ENCODE measurements around the gene ARRDC1.
"Not testable (repeated sequence)": the region's sequence is repeated elsewhere in the genome, so short reads cannot be mapped to it uniquely, and the experiment has no call there.

The ARRDC1 gene

DNA sequence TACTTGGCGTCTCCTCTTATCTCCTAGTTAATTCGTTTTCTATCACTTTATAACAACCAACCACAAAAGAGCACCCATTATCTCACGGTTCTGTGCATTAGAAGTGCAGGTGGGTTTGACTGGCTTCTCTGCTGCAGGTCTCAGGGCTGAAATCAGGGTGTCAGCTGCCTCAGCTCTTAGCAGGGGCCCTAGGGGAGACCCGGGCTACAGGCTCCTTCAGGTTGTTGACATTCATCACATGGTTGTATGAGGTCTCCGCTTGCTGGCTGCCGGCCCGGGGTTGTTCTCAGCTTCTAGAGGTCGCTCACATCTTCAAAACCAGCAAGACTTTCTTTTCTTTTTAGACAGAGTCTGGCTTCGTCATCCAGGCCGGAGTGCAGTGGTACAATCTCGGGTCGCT, 12.3 kb upstream of the ARRDC1 start:
- TF ChIP-seq POLR2AphosphoS5 (IDR thresholded peaks at IDR 0.05; ENCODE audit: low read depth, low read length) (no peak), POLR2A (IDR thresholded peaks at IDR 0.05; ENCODE audit: low read depth, low read length) (no peak), PAX5 (IDR thresholded peaks at IDR 0.05; ENCODE audit: insufficient read depth, low read length, severe bottlenecking) (no peak), TAF1 (IDR thresholded peaks at IDR 0.05; ENCODE audit: low read depth, low read length) (no peak), POU2F2 (IDR thresholded peaks at IDR 0.05; ENCODE audit: low read depth, low read length) (no peak), SPI1 (IDR thresholded peaks at IDR 0.05; ENCODE audit: low read depth, low read length) (no peak)
- DNase-seq (ENCODE audit: insufficient read length, low spot score), result no peak
- no peak for FAIRE-seq

DNA sequence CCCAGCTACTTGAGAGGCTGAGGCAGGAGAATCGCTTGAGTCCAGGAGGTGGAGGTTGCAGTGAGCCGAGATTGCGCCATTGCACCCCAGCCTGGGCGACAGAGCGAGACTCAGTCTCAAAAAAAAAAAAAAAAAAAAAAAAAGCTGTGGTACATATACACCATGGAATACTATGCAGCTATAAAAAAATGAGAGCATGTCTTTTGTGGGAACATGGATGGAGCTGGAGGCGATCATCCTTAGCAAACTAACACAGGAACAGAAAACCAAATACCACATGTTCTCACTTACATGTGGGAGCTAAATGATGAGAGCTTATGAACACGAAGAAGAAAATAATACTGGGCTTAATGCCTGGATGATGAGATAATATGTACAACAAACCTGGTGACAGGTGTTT, 8.9 kb upstream of the ARRDC1 start:
- DNase-seq (ENCODE audit: insufficient read length, low spot score); FAIRE-seq: not testable (repeated sequence)

DNA sequence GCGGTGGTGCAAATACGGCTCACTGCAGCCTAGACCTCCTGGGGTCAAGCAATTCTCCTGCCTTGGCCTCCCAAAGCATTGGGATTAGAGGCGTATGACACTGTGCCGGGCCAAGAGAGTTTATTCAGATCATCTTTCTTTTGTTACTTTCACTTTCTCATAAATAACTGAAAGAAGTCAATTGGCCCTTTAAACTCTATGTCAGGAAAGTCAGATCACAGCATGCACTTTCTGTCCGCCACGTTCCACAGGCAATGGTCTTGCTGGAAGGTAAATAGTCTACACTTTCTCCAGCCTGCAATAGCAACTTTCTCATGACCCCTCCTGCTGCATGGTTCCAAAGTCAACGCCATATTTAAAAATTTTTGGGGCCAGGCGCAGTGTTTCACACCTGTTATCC, 6.5 kb upstream of the ARRDC1 start:
- FAIRE-seq, result no peak
- TF ChIP-seq TAF1 (IDR thresholded peaks at IDR 0.05; ENCODE audit: low read depth, low read length) (no peak), PAX5 (IDR thresholded peaks at IDR 0.05; ENCODE audit: insufficient read depth, low read length, severe bottlenecking) (no peak), POLR2AphosphoS5 (IDR thresholded peaks at IDR 0.05; ENCODE audit: low read depth, low read length) (no peak), SPI1 (IDR thresholded peaks at IDR 0.05; ENCODE audit: low read depth, low read length) (no peak), POLR2A (IDR thresholded peaks at IDR 0.05; ENCODE audit: low read depth, low read length) (no peak), POU2F2 (IDR thresholded peaks at IDR 0.05; ENCODE audit: low read depth, low read length) (no peak)

DNA sequence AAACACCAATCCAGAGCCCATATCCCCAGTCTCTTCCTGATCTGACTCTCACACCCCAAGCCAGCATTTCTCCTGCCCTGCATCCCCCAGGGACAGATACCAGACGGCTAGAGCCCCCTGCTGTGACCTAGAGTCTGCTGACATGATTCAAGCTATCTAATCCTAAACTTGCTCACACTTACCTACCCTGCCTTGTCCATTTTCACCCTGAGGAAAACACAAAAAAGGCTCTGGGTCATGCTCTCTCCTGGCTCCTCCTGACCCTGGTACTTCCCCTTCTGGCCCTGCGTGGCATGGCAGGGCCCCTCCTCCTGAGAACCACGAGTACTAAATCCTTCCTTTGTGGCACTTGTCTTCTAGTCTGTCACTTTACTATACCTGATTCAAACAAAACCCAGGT, 2.8 kb upstream of the ARRDC1 start:
- no peak for DNase-seq (ENCODE audit: insufficient read length, low spot score)
- TF ChIP-seq SPI1 (IDR thresholded peaks at IDR 0.05; ENCODE audit: low read depth, low read length), result no peak
- TF ChIP-seq POLR2A (IDR thresholded peaks at IDR 0.05; ENCODE audit: low read depth, low read length), result no peak
- no peak for TF ChIP-seq POLR2AphosphoS5 (IDR thresholded peaks at IDR 0.05; ENCODE audit: low read depth, low read length)
- no peak for TF ChIP-seq PAX5 (IDR thresholded peaks at IDR 0.05; ENCODE audit: insufficient read depth, low read length, severe bottlenecking)
- TF ChIP-seq POU2F2 (IDR thresholded peaks at IDR 0.05; ENCODE audit: low read depth, low read length), result no peak
- no peak for TF ChIP-seq TAF1 (IDR thresholded peaks at IDR 0.05; ENCODE audit: low read depth, low read length)
- FAIRE-seq, result no peak

More for the DNA sequence above, 6.5 kb upstream of the ARRDC1 start:
- no peak for DNase-seq (ENCODE audit: insufficient read length, low spot score)

DNA sequence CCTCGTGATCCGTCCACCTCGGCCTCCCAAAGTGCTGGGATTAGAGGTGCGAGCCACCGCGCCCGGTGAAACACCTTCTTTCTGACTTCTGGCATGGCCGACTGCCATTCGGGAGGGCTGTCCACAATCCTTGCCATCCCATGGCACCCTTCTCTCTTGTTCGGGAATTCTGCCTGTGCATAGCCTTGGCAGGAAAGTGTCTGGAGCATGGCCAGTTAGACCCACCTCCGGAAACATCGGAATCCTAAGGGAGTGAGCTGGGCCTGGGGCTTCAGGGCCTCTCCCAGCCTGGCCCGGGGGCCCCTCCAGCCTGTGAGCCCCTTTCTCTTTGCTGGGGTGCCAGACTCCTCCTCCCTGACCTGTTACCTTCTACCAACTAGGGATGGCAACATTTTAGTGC, 1.6 kb upstream of the ARRDC1 start:
- TF ChIP-seq POLR2A (IDR thresholded peaks at IDR 0.05; ENCODE audit: low read depth, low read length) (no peak), PAX5 (IDR thresholded peaks at IDR 0.05; ENCODE audit: insufficient read depth, low read length, severe bottlenecking) (no peak), POLR2AphosphoS5 (IDR thresholded peaks at IDR 0.05; ENCODE audit: low read depth, low read length) (no peak), TAF1 (IDR thresholded peaks at IDR 0.05; ENCODE audit: low read depth, low read length) (no peak), POU2F2 (IDR thresholded peaks at IDR 0.05; ENCODE audit: low read depth, low read length) (no peak), SPI1 (IDR thresholded peaks at IDR 0.05; ENCODE audit: low read depth, low read length) (no peak)
- no peak for FAIRE-seq
- DNase-seq (ENCODE audit: insufficient read length, low spot score), result no peak

DNA sequence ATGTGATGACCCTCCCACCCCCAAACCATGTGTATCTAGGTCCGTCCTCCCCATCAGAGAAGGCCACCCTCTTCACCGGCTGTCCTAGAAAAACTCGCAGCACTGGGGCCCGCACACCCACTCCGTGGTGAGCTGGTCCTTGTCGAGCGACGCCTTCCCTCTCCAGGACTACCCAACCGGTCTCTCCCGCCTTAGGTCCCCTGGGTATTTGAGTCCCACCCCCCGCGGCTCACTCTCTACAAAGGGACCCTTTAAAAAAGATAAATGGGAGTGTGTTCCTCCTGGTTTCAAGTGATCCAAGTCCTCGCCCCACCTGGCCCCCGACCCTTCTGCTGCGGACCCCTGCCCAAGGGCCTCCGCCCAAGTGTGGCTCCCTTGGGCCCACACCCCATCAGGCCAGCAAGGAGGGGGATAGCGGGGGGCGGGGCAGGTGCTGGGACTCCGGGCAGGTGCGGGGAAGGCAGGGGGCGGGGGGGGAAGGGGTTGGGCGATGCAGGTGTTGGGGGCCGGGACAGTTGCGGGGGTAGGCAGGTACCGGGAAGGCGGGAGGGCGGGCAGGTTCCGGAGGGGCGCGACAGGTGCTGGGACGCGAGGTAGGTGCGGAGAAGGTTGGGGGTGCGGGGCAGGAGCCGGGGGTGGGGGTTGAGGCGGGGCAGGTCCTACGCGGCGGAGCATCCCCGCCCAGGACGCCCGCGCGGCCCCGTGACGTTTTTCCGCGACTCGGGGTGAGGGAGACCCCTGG, 970 bp upstream of the ARRDC1 start:
- no peak for TF ChIP-seq POLR2A (IDR thresholded peaks at IDR 0.05; ENCODE audit: low read depth, low read length)
- TF ChIP-seq POU2F2 (IDR thresholded peaks at IDR 0.05; ENCODE audit: low read depth, low read length), result no peak
- TF ChIP-seq PAX5 (IDR thresholded peaks at IDR 0.05; ENCODE audit: insufficient read depth, low read length, severe bottlenecking), result no peak
- no peak for TF ChIP-seq TAF1 (IDR thresholded peaks at IDR 0.05; ENCODE audit: low read depth, low read length)
- no peak for TF ChIP-seq POLR2AphosphoS5 (IDR thresholded peaks at IDR 0.05; ENCODE audit: low read depth, low read length)
- no peak for TF ChIP-seq SPI1 (IDR thresholded peaks at IDR 0.05; ENCODE audit: low read depth, low read length)
- FAIRE-seq, result no peak
- DNase-seq (ENCODE audit: insufficient read length, low spot score), result no peak

DNA sequence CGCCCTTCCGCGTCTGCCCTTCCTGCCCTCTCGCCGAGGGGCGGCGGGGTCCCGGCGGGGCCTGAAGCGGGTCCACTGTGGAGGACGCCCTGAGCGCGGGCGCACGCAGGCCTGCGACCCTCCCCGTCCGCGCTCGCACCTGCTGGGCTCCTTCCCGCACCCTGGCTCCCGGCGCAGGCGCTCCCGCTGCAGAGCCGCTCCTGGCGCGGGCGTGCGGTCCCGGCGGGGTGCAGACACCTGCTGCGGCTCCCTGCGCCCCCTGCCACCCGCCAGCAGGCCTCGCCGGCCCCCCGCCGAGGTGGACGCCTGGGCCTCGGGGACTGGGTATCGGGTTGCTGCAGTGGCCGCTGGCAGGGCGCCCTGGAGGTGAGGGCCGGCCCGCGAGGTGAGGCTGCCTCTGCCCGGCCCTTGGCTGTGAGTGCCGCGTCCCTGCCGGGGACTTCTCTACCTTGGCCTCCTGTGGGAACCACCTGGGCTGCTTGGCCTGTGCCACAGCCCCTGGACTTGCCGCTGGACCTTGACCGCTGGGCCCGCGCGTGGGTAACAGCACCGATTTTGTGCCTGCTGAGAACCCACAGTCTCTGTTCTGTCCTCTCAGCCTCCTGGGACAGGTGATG, 627 bp downstream of the ARRDC1 start:
- FAIRE-seq, result no peak
- DNase-seq (ENCODE audit: insufficient read length, low spot score), result no peak
- TF ChIP-seq SPI1 (IDR thresholded peaks at IDR 0.05; ENCODE audit: low read depth, low read length) (no peak), POLR2A (IDR thresholded peaks at IDR 0.05; ENCODE audit: low read depth, low read length) (no peak), TAF1 (IDR thresholded peaks at IDR 0.05; ENCODE audit: low read depth, low read length) (no peak), POU2F2 (IDR thresholded peaks at IDR 0.05; ENCODE audit: low read depth, low read length) (no peak), POLR2AphosphoS5 (IDR thresholded peaks at IDR 0.05; ENCODE audit: low read depth, low read length) (no peak), PAX5 (IDR thresholded peaks at IDR 0.05; ENCODE audit: insufficient read depth, low read length, severe bottlenecking) (no peak)

DNA sequence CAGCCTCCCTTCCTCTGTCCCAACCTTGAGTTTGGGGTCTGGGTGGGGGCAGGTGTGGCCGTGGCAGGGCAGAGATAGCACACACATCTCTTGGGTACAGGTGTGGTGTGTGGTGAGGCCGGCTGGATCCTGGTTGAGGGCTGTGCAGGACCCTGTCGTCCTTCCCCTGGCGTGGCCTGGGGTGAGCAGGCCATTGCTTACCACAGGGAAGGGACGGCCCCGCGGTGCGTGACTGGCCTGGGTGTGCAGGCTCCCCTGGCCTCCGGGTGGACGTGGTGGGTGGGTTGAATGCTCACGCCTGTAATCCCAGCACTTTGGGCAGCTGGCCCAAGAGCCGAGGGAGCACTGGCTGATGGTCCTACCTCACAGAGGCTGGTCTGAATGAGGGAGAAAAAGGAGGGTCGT, 1.2 kb downstream of the ARRDC1 start:
- no peak for DNase-seq (ENCODE audit: insufficient read length, low spot score)
- TF ChIP-seq POU2F2 (IDR thresholded peaks at IDR 0.05; ENCODE audit: low read depth, low read length), result no peak
- peak; percentile 47 for FAIRE-seq

DNA sequence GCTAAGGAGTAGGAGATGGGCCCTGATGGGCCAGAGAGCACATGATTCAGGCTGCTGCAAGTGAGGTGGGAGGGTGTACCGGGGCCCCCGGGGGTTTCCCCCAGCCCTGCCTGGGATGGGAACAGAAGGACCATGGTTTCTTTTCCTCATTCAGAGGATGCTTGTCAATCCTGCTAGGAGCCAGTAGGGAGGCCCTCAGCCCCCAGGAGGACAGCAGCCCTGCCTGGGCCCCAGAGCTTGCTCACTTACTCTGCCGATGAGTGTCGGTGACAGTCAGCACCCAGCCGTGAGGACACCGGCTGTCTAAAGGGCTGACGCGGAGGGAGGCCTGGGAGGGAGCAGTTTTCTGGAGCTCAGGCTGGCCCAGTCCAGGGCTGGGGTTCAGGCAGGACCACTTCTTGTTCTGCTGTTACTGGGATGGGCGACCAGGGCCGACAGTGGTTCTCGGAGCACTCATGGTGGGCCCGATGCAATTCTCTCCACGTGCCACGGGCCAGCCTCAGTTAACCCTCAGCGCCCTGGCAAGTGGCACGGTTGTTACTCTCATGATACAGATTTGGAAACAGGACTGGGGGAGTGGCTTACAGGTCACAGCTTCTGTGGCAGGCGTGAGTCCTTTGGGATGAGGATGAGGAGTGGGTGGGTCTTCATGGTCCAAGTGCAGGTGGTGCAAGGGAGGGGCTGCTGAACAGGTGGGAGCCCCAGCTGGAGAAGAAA, 1.8 kb downstream of the ARRDC1 start:
- no peak for TF ChIP-seq PAX5 (IDR thresholded peaks at IDR 0.05; ENCODE audit: insufficient read depth, low read length, severe bottlenecking)
- TF ChIP-seq SPI1 (IDR thresholded peaks at IDR 0.05; ENCODE audit: low read depth, low read length), result no peak
- TF ChIP-seq POU2F2 (IDR thresholded peaks at IDR 0.05; ENCODE audit: low read depth, low read length), result no peak
- no peak for TF ChIP-seq POLR2A (IDR thresholded peaks at IDR 0.05; ENCODE audit: low read depth, low read length)
- TF ChIP-seq POLR2AphosphoS5 (IDR thresholded peaks at IDR 0.05; ENCODE audit: low read depth, low read length), result no peak
- no peak for TF ChIP-seq TAF1 (IDR thresholded peaks at IDR 0.05; ENCODE audit: low read depth, low read length)
- no peak for FAIRE-seq
- no peak for DNase-seq (ENCODE audit: insufficient read length, low spot score)

All from GM12891 (cell line).